ENCODE measurements around the gene ANO4. TPM values are rescaled to one million over a fixed set of nuclear protein-coding genes. Genes with fewer than 3 reads are reported as not detected.
"Not testable (repeated sequence)": the region's sequence is repeated elsewhere in the genome, so short reads cannot be mapped to it uniquely, and the experiment has no call there.

The ANO4 gene
- total RNA-seq, 1 experiment from 2014 or later = 7.0 TPM

- DNase-seq = no peak
- Histone ChIP-seq H3K4me3 (no peak overlapping the region), H3K27me3 (no peaks in the 10 kb centered on the region), H3K36me3 (no peaks in the 10 kb centered on the region), H3K9me3 (no peaks in the 10 kb centered on the region)
Measured at GRCh38 chr12:101108130-101108529, 313.6 kb downstream of the ANO4 start.

GRCh38 chr12:101110866-101111265 lies 316.3 kb downstream of the ANO4 start:
- no peak for DNase-seq
- H3K27me3 ChIP-seq = no peaks in the 10 kb centered on the region
- no peaks in the 10 kb centered on the region for H3K9me3 ChIP-seq
- no peak overlapping the region for H3K4me3 ChIP-seq
- H3K36me3 ChIP-seq = no peaks in the 10 kb centered on the region

- H3K27me3 ChIP-seq = no peaks in the 10 kb centered on the region
- H3K36me3 ChIP-seq = no peaks in the 10 kb centered on the region
- no peak for DNase-seq
- H3K4me3 ChIP-seq = no peak overlapping the region
- no peaks in the 10 kb centered on the region for H3K9me3 ChIP-seq
Measured at GRCh38 chr12:101111441-101111840, 316.9 kb downstream of the ANO4 start.

- no peaks in the 10 kb centered on the region for H3K9me3 ChIP-seq
- H3K36me3 ChIP-seq = no peaks in the 10 kb centered on the region
- no peak overlapping the region for H3K4me3 ChIP-seq
- H3K27me3 ChIP-seq = no peaks in the 10 kb centered on the region
- DNase-seq = no peak
Measured at GRCh38 chr12:101115326-101115725, 320.8 kb downstream of the ANO4 start.

GRCh38 chr12:101116911-101117310 lies 322.3 kb downstream of the ANO4 start:
- Histone ChIP-seq H3K36me3 (no peaks in the 10 kb centered on the region), H3K27me3 (no peaks in the 10 kb centered on the region), H3K9me3 (no peaks in the 10 kb centered on the region), H3K4me3 (no peak overlapping the region)
- no peak for DNase-seq

- Histone ChIP-seq H3K9me3 (no peaks in the 10 kb centered on the region), H3K4me3 (no peak overlapping the region), H3K36me3 (no peaks in the 10 kb centered on the region), H3K27me3 (no peaks in the 10 kb centered on the region)
- DNase-seq = no peak
Measured at GRCh38 chr12:101117842-101118241, 323.3 kb downstream of the ANO4 start.

GRCh38 chr12:101127521-101128219 lies 333.1 kb downstream of the ANO4 start:
- no peaks in the 10 kb centered on the region for H3K27me3 ChIP-seq
- peak; percentile 16 for DNase-seq

GRCh38 chr12:101145777-101146431 lies 351.3 kb downstream of the ANO4 start:
- not testable (repeated sequence) for H3K27me3 ChIP-seq, DNase-seq, H3K4me3 ChIP-seq, H3K9me3 ChIP-seq, H3K36me3 ChIP-seq

More at GRCh38 chr12:101127521-101128219, 333.1 kb downstream of the ANO4 start:
- no peaks in the 10 kb centered on the region for H3K36me3 ChIP-seq
- no peaks in the 10 kb centered on the region for H3K9me3 ChIP-seq
- H3K4me3 ChIP-seq = no peak overlapping the region

- Histone ChIP-seq H3K27me3 (no peaks in the 10 kb centered on the region), H3K4me3 (no peak overlapping the region), H3K36me3 (no peaks in the 10 kb centered on the region), H3K9me3 (no peaks in the 10 kb centered on the region)
- no peak for DNase-seq
Measured at GRCh38 chr12:101165319-101165718, 370.7 kb downstream of the ANO4 start.

- Histone ChIP-seq H3K4me3 (no peak overlapping the region), H3K36me3 (no peaks in the 10 kb centered on the region), H3K27me3 (no peaks in the 10 kb centered on the region), H3K9me3 (no peaks in the 10 kb centered on the region)
- DNase-seq = no peak
Measured at GRCh38 chr12:101166866-101167265, 372.3 kb downstream of the ANO4 start.

GRCh38 chr12:101168001-101168400 lies 373.4 kb downstream of the ANO4 start:
- no peaks in the 10 kb centered on the region for H3K27me3 ChIP-seq
- H3K36me3 ChIP-seq = no peaks in the 10 kb centered on the region
- no peaks in the 10 kb centered on the region for H3K9me3 ChIP-seq
- no peak for DNase-seq
- no peak overlapping the region for H3K4me3 ChIP-seq

- Histone ChIP-seq H3K36me3 (no peaks in the 10 kb centered on the region), H3K27me3 (no peaks in the 10 kb centered on the region), H3K4me3 (no peak overlapping the region), H3K9me3 (no peaks in the 10 kb centered on the region)
- no peak for DNase-seq
Measured at GRCh38 chr12:101172316-101172715, 377.7 kb downstream of the ANO4 start.

GRCh38 chr12:101173197-101173749 lies 378.7 kb downstream of the ANO4 start:
- Histone ChIP-seq H3K4me3 (no peak overlapping the region), H3K9me3 (no peaks in the 10 kb centered on the region), H3K36me3 (no peaks in the 10 kb centered on the region), H3K27me3 (no peaks in the 10 kb centered on the region; the same call in 1 of the 2 replicates)
- no peak for DNase-seq

- Histone ChIP-seq H3K27me3 (no peaks in the 10 kb centered on the region; the same call in 1 of the 2 replicates), H3K36me3 (no peaks in the 10 kb centered on the region), H3K9me3 (no peaks in the 10 kb centered on the region), H3K4me3 (no peak overlapping the region)
- no peak for DNase-seq
Measured at GRCh38 chr12:101174541-101174940, 380.0 kb downstream of the ANO4 start.
